ENCODE measurements around the gene ZDHHC6. TPM values are rescaled to one million over a fixed set of nuclear protein-coding genes. Genes with fewer than 3 reads are reported as not detected.

ZDHHC6 gene
- total and polyA plus RNA-seq, 2 donors (not counting 1 experiment from before 2014, with no cell fraction given) = 30.5 to 61.2 TPM

DNA sequence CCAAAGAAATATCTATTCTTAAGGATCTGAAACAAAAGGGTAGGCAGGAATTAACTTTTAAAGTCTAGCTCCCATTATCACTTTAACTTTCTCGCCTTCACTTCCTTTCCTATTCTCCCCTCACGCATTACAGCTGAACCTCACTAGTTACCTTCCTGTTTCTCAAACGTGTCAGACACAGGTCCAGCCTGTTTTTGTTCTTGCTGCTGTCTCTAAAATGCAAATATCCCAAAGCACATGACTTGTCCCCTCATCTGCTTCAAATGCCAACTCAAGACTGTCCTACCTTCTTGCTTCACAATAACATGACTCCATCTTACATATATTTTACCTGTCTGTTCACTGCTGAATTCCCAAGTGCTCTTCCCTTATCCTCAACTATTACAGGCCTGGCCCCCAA is 17.6 kb downstream of the ZDHHC6 start:
- 38% methylated on average over 2 of the region's 3 CpGs for whole genome bisulfite sequencing (ENCODE audit: insufficient coverage)
- ChIA-PET CTCF (interaction anchor here (0.5 to 0.7 kb wide), 2 partner anchors 26 to 1764 kb away, joined by 3 to 5 read pairs; no protein-coding TSS in a partner anchor), POLR2A (interaction anchor here (0.6 kb wide), 1 partner anchor 31 kb away, joined by 5 read pairs; no protein-coding TSS in a partner anchor)
- peak overlapping the region; percentile 6 for H3K4me3 Mint-ChIP-seq
- no peaks in the 10 kb centered on the region for H3K27me3 Mint-ChIP-seq
- no peak for TF ChIP-seq EZH2 (IDR thresholded peaks at IDR 0.05; ENCODE audit: borderline replicate concordance, insufficient read depth, low read depth, low read length, poor library complexity, severe bottlenecking)
- TF ChIP-seq, protein P1, sequence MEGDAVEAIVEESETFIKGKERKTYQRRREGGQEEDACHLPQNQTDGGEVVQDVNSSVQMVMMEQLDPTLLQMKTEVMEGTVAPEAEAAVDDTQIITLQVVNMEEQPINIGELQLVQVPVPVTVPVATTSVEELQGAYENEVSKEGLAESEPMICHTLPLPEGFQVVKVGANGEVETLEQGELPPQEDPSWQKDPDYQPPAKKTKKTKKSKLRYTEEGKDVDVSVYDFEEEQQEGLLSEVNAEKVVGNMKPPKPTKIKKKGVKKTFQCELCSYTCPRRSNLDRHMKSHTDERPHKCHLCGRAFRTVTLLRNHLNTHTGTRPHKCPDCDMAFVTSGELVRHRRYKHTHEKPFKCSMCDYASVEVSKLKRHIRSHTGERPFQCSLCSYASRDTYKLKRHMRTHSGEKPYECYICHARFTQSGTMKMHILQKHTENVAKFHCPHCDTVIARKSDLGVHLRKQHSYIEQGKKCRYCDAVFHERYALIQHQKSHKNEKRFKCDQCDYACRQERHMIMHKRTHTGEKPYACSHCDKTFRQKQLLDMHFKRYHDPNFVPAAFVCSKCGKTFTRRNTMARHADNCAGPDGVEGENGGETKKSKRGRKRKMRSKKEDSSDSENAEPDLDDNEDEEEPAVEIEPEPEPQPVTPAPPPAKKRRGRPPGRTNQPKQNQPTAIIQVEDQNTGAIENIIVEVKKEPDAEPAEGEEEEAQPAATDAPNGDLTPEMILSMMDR (IDR thresholded peaks at IDR 0.05) = no peak
- Histone ChIP-seq H3K27me3 (replicated peaks in 1 of 4; ENCODE audit: control extremely low read depth in 1 of 4, control insufficient read depth in 3 of 4, insufficient read depth in 4 of 4, low read length in 3 of 4) (no peaks in the 10 kb centered on the region), H3K4me3 (ENCODE audit: control extremely low read depth in 1 of 5, extremely low read depth in 1 of 5, insufficient read depth in 1 of 5, low read depth in 2 of 5, low read length in 4 of 5) (no peak overlapping the region), H3K36me3 (replicated peaks in 1 of 2; ENCODE audit: control extremely low read depth in 1 of 2, control insufficient read depth in 1 of 2, extremely low read depth in 1 of 2, insufficient read depth in 2 of 2, low read length in 1 of 2) (peaks cover 9 to 82% of the 10 kb centered on the region in 2 experiments), H4K20me1 (ENCODE audit: control insufficient read depth, insufficient read depth, low read length, poor library complexity, severe bottlenecking) (no peaks in the 10 kb centered on the region), H3K4me2 (replicated peaks; ENCODE audit: low read depth, low read length, poor library complexity, severe bottlenecking) (no peak overlapping the region), H3K9me3 (ENCODE audit: control extremely low read depth in 1 of 3, control insufficient read depth in 2 of 3, insufficient read depth in 1 of 3, low read length in 2 of 3) (no peaks in the 10 kb centered on the region), H3K9ac (ENCODE audit: low read length) (no peak overlapping the region), H2AFZ (ENCODE audit: insufficient read depth, low read depth, low read length, poor library complexity, severe bottlenecking) (no peak overlapping the region), H3K27ac (ENCODE audit: low read length in 2 of 2) (peak overlapping the region; percentile 26 to 71), H3K79me2 (ENCODE audit: control insufficient read depth, insufficient read depth, low read length) (no peaks in the 10 kb centered on the region), H3K4me1 (ENCODE audit: control insufficient read depth in 2 of 2, insufficient read depth in 2 of 2, low read length in 2 of 2) (peaks cover 3 to 5% of the 10 kb centered on the region in 2 donors)
- H3K4me1 Mint-ChIP-seq = peaks cover 10% of the 10 kb centered on the region
- H3K9me3 Mint-ChIP-seq (ENCODE audit: insufficient read depth) = no peaks in the 10 kb centered on the region
- peak; percentile 34 for DNase-seq
- ATAC-seq (ENCODE audit: low read depth) = peak; percentile 69
- intact Hi-C loops (cut with micrococcal nuclease) = no loop called here
- H3K27ac Mint-ChIP-seq = peak overlapping the region; percentile 78

- no peaks in the 10 kb centered on the region for H3K79me2 ChIP-seq (ENCODE audit: control insufficient read depth, insufficient read depth, low read length)
- peaks cover 10% of the 10 kb centered on the region for H3K4me1 Mint-ChIP-seq
- H3K27me3 ChIP-seq (replicated peaks in 1 of 4; ENCODE audit: control extremely low read depth in 1 of 4, control insufficient read depth in 3 of 4, insufficient read depth in 4 of 4, low read length in 3 of 4) = no peaks in the 10 kb centered on the region
- H3K4me1 ChIP-seq (ENCODE audit: control insufficient read depth in 2 of 2, insufficient read depth in 2 of 2, low read length in 2 of 2) = peaks cover 3 to 5% of the 10 kb centered on the region in 2 donors
- intact Hi-C loops (cut with micrococcal nuclease) = no loop called here
- H3K27ac Mint-ChIP-seq = peak overlapping the region; percentile 39
- H3K9ac ChIP-seq (ENCODE audit: low read length) = no peak overlapping the region
- H3K4me2 ChIP-seq (replicated peaks; ENCODE audit: low read depth, low read length, poor library complexity, severe bottlenecking) = no peak overlapping the region
- ATAC-seq (ENCODE audit: low read depth) (no peak), DNase-seq (no peak)
- WGBS (ENCODE audit: insufficient coverage) = 40% methylated on average over 1 of the region's 2 CpGs
- H3K4me3 Mint-ChIP-seq = no peak overlapping the region
- no peaks in the 10 kb centered on the region for H3K9me3 Mint-ChIP-seq (ENCODE audit: insufficient read depth)
- no peak overlapping the region for H2AFZ ChIP-seq (ENCODE audit: insufficient read depth, low read depth, low read length, poor library complexity, severe bottlenecking)
- no peaks in the 10 kb centered on the region for H3K27me3 Mint-ChIP-seq
- H3K36me3 ChIP-seq (replicated peaks in 1 of 2; ENCODE audit: control extremely low read depth in 1 of 2, control insufficient read depth in 1 of 2, extremely low read depth in 1 of 2, insufficient read depth in 2 of 2, low read length in 1 of 2) = peaks cover 19 to 78% of the 10 kb centered on the region in 2 experiments
- H3K4me3 ChIP-seq (ENCODE audit: control extremely low read depth in 1 of 5, extremely low read depth in 1 of 5, insufficient read depth in 1 of 5, low read depth in 2 of 5, low read length in 4 of 5) = no peak overlapping the region
- H3K27ac ChIP-seq (ENCODE audit: low read length in 2 of 2) = no peak overlapping the region
- ChIA-PET POLR2A (no interaction called here), CTCF (interaction anchor here (0.7 to 1.8 kb wide), 3 partner anchors 25 to 46 kb away, joined by 4 to 8 read pairs (median 8); no protein-coding TSS in a partner anchor)
- no peaks in the 10 kb centered on the region for H3K9me3 ChIP-seq (ENCODE audit: control extremely low read depth in 1 of 3, control insufficient read depth in 2 of 3, insufficient read depth in 1 of 3, low read length in 2 of 3)
- no peaks in the 10 kb centered on the region for H4K20me1 ChIP-seq (ENCODE audit: control insufficient read depth, insufficient read depth, low read length, poor library complexity, severe bottlenecking)
- TF ChIP-seq EZH2 (IDR thresholded peaks at IDR 0.05; ENCODE audit: borderline replicate concordance, insufficient read depth, low read depth, low read length, poor library complexity, severe bottlenecking) = no peak
- TF ChIP-seq, protein P1 (IDR thresholded peaks at IDR 0.05) = no peak
Measured at GRCh38 chr10:112426111-112426510, 20.6 kb downstream of the ZDHHC6 start.

Data from B cell (primary cell).